Raji (cell line): ENCODE measurements around the gene LDLRAD4.

ENCODE experiments used
- POLR2A ChIP-seq: IDR thresholded peaks from 2 replicates; pipeline ENCODE4 v1.6.1; 2011; ENCODE audit warnings: low read depth, low read length, control low read depth; ENCODE audit not compliant: insufficient read depth

Gene LDLRAD4

DNA sequence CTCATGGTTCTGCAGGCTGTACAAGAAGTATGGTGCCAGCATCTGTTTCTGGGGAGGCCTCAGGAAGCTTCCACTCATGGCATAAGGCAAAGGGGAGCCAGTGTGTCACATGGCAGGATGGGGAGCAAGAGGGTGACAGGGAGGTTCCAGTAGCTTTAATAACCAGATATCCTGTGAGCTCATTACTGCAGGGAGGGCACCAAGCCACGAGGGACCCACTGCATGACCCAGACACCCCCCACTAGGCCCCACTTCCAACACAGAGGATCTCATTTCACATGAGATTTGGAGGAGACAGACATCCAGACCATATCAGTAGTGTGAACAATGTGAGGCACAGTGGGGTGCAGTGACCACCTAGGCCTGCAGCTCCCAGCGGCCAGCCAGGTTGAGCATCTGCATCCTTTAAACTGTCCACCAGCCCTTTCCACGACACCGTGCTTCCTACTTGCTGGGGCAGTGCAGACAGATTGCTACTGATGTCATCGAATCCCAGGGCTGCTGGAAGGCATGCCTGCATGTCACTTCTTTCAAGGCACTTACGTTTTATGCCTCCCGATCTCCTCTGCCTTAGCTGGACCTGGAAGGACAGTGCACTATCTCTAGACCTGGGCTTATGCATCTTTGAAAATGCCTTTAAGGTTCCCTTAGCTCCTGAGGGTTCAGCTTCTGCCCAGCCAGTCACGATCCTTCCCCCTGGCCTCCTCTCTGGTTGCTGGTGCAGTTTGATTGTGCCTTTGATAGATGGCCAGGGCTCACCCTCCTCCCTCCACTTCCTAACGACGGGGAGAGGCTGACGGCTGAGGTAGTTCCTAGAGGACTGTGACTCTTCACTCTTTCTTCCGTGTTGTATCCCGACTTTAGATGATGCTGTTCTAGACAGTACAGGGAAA lies 333.5 kb downstream of the LDLRAD4 start:
- TF ChIP-seq POLR2A = no peak

DNA sequence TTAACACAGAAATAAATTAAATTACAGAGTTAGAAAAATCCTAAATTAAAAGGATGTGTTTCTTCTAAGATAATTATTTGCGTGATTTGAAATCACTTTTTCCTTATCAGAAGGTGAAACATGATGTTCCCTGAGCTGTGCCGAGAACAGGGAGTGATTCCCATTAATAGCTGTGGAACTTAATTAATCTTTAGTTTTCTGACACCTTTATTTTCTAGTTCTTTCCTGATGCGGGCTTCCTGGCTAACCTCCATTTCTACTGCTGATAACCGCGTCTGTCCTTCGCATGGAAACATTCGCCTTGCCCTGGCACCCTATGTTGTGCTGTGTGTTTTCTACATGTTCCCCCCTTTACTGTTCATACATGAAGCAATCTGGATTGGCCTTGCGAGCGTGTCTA lies 334.9 kb downstream of the LDLRAD4 start:
- no peak for TF ChIP-seq POLR2A

DNA sequence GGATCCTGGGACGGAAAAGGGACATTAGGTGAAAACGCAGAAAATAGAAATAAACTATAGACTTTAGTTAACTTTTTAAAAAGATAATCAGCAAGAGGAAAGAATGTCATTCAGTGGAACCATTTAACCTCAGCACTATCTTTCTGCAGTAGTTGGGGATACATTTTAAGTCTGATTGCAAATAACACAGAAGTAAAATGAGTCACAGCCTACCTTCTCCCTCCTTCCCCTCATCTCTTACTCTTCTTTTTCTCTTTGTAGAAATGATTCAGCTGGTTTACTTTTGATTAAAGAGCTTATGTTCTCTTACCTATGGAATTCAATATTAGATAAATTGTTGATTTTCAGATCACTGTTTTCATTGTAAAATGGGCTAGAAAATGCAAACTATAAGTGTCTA lies 336.6 kb downstream of the LDLRAD4 start:
- TF ChIP-seq POLR2A = no peak

DNA sequence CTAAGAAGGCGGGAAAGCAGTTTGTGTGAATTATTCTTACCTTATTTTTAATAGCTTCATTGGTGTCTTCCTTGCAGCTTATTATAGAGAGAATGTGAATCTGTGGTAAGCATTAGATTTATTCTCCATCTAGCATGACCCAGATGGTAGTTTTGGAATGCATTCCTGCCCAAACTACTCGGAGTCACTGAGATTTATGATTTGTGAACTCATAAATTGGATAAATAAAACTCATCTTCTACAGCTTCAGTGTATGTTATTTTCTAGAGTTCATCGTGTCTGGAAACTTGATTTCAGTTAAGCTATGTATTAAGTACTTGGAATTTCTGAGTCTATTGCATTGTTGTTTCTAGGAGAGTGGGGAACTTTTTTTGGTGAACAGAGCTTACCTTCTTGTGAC lies 337.3 kb downstream of the LDLRAD4 start:
- TF ChIP-seq POLR2A = no peak

DNA sequence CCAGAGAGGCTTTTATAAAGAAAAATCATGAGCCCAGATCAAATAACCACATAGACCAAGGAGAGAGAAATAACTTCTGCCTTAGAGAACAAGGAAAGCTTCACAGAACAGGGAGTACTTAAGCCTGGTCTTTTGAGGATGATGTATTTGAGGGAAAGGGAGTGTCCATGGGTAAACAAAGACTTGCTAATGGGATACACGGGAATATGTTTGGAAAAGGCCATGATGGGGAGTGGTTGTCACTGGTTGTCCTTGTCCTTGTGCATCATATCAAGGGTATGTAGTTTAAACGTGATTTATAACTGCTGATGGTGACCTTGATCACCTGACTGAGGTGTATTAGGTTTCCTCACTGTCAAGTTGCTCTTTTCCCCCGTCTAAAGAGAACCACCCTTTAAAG lies 337.9 kb downstream of the LDLRAD4 start:
- TF ChIP-seq POLR2A = no peak

DNA sequence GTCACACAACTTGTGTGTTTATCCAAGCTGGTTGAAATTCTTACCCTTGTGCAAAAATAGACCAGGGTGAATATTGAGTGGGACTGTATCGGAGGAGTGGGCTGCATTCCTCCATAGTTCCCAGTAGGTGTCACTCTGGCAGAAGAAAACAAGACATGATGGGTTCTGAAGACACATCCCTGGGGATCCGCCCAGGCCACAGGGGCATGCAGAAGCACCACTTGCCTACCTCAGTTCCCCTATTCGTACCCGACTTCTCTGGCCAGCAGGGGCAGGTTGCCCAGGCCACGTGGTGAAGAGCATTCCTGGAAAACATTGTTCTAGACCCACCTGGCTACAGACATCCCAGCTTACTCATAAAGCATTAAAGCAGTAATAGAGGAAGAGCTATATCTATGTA lies 339.6 kb downstream of the LDLRAD4 start:
- TF ChIP-seq POLR2A = no peak

DNA sequence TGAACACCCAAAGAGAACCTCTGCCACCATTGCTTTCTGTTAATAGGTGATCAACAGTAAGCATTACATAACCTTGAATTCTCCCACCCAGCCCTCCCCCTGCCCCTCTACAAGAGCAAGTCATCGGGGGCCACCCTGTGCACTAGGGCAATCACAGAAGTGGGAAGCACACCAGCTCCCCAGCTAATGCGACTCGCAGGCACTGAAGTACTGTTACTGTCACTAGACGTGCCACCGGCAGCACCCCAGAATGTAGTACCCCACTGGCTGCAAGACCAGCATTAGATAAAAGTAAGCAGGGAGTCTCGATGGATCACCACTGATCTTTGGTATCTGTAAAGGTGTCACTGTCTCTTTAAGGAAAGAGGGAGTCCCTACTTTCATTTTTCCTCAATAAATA lies 340.2 kb downstream of the LDLRAD4 start:
- no peak for TF ChIP-seq POLR2A

DNA sequence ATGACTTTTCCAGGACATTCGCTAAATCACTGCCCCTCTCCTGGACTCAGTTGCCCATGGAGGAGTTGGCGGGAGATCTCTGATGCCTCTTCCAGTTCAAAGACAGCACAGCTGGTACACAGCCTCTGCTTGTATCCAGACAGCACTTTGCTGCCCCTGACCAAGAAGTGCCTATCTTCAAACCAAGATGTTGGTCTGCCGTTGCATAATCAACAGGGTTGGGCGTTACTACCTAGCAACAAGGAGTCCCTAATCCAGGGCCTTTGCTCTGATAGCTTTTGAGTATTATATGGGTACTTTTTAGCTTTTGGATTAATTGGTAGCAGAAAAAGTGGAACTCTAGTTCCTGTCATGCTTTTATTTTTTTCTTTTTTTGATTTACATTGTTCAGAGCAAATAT lies 341.2 kb downstream of the LDLRAD4 start:
- TF ChIP-seq POLR2A = no peak

DNA sequence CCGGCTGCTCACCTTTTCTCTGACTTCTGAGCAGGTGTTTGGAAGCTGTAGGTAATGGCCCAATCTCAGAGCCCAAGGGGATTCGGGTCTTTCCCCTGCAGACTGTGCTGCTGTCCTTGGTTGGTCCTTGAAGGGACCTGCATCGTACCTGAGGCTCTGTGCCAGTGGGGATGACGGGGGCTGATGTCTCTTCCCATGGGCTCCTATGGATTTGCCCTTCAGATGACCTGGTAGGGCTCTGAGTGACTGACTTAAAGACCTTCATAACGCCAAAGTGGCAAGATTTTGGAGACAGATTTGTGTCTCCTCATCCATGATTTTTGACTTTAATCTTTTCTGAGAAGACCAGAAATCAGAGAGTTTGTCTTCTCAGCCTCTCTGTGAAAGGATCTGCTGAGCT lies 341.7 kb downstream of the LDLRAD4 start:
- no peak for TF ChIP-seq POLR2A

DNA sequence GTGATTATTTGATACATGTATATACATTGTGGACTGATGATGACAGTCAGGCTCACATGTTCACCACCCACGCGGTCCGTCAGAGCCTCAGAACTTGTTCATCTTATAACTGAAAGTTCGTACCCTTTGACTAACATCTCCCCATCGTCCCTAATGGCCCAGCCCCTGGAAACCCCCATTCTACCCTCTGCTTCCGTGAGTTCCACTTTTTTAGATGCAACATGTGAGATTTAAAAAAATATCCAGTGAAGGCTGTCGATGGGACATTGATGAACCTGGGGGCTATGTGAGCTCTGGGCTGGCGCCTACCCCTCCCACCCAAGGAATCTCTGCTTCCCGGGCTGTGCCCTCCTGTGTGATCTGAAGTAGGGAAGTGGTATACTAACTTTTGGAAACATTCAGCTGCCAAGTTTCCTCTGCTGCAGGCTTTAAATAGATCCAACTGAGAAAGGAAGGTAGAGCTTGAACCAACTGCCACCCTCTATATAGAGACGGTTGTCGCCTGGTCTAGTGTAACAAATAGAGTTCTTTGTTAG lies 344.0 kb downstream of the LDLRAD4 start:
- TF ChIP-seq POLR2A = no peak

DNA sequence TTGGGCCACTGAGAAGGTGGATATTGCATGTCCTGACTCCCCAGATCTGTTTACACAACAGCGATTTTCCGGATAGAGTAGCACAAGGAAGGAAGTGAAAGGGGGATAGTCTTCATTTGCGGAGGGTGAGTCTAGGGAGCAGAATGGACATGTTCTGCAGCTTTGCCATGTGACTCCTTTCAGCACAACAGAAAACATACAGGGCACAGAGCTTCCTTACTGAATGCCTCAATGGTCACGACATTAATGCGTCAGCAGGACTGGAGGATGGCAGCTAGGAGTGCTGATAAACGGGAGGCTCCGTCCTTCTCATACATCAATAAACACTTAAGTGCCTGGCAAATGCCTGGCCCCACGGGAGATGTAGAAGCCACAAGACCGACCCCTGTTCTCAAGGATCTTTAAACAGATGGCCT lies 344.8 kb downstream of the LDLRAD4 start:
- TF ChIP-seq POLR2A = no peak

DNA sequence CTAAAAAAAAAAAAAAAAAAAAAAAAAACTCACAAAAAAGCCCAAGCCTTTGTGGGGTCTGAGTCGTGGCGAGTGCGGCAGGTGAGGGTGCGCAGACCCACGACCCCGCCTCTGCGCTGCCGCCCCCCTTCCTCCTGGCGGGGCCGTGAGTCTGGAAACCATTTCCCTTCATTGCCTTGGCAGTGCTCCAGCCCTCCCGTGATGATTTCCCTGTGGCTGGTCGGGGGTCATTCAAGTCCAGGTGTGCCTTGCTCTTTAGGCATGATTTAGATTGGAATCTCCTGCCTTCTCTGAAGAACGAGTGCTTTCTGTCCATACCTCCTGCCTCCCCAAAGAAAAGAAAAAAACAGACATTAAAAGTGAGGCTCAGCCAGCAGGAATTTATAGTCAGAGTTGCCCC lies 346.0 kb downstream of the LDLRAD4 start:
- no peak for TF ChIP-seq POLR2A

DNA sequence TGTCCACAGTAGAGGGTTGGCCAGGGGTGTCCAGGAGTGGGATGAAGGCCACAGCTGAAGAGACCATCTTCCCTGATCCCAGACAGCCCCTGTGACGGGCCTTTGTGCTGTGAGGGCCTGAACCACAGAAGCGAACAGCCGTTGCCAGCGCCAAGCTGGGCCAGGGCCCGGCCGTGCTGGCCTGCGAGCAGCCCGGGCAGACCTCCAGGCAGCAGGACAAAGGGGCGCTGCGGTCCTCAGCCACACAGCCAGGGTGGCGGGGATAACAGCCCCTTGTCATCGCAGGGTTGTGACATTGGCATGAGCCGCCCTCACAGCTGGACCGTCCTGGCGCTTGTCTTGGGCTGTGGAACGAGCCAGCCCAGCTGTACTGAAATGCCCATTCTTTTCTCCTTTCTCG lies 346.7 kb downstream of the LDLRAD4 start:
- no peak for TF ChIP-seq POLR2A

DNA sequence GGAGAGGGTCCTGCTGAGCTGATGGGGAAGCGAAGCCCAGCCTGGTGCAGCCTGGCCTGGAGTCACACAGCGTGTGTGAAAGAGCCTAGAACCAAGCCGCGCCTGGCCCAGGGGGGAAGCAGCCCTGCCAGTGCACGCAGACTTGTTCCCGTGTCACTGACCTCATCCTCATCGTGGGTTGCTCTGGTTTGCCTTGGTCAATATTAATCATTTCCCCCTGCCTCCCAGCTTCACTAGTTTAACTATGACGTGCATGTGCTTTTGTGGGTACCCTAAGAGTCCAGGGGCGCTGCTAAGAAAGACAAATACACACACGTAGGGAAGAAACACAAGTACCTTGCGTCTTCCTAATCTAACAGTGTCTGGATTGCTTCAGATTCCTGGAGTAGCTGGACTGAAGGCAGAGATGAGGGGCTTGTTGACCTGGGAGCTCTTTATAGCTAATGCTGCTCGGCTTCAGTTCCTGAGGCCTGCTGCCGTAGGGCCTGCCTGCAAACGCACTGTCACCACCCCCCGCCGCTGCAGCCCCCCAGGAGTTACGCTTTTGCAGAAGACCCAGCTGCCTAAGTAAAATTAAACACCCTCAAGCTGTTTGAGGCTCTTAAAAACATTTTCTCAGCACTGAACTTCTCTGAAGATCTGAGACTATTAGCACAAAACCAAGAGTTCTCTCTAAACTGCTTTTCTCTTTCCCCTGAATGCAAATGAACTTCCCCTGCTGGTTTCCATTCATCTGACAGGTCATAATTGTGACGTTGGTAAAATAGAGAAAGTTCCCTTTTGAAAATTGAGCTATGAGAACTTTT lies 348.6 kb downstream of the LDLRAD4 start:
- 0 out of 2 replicates have a peak, but pooled peaks have one; percentile 25 for TF ChIP-seq POLR2A

DNA sequence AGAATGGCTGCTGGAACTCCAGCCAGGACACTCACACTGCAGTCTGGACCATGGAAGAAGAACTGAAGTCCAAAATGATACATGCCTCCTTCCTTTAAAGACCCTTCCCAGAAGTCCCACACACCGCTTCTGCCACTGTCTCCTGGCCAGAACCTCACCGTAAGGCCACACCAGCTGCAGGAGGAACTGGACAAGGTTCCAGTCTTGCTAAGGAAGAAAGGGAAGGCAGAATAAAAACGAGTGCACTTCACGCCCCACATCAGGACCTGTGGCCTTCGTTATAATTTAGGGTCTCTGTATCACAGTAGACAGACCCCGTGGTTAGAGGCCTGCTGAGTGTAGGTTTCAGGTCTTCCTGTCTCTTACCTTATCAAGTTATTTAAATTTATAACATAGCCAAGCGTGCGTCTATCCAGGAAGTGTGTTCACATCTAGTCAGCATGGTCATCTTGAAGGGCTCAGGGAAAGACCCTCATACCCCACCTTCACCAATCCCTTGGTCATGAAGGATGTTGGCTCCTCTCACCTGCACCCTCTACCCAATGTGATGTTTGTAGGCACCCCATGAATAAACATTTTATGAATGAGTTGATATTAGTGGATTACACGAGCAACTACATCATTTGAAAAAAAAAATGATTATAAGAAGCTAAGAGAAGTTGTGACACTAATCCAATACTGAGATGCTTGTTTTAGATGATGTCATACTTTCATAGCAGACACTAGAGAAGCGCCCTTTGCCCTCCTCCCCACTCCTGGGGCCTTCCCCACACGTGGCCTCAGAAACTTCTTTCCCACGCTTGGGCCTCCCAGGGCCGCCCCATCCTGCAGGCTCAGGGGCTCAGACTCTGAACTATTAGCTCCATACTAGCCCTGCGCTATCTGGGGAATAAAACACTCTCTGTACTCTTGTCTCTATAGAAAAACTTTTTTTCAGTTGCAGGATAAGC lies 350.2 kb downstream of the LDLRAD4 start:
- no peak for TF ChIP-seq POLR2A
